Breast epithelium (tissue), 4 donors: ENCODE results near the gene GZMH. TPM values are rescaled to one million over a fixed set of nuclear protein-coding genes. Genes with fewer than 3 reads are reported as not detected.
"Not testable (repeated sequence)": the region's sequence is repeated elsewhere in the genome, so short reads cannot be mapped to it uniquely, and the experiment has no call there.

ENCODE experiments used
- DNase-seq, 2 donors: peaks; one replicate each; pipeline ENCODE4 v3.0.0-alpha.2; 2019; ENCODE audit warnings: low spot score in 2 of 2
- H3K27ac ChIP-seq, 2 donors: fragments of 200-600 bp; sonication (generic) in 1 of 2; one replicate each; pipeline ENCODE4 v1.5.1; 2016 to 2019; ENCODE audit warnings: mild to moderate bottlenecking in 1 of 2
- H3K27me3 ChIP-seq, 2 donors: fragments of 200-600 bp; sonication (generic) in 1 of 2; one replicate each; pipeline versions ENCODE4 v1.5.1 to v1.6.0; 2017 to 2019; ENCODE audit warnings: control low read depth in 1 of 2, mild to moderate bottlenecking in 1 of 2
- H3K36me3 ChIP-seq: fragments of 200-600 bp; one replicate; pipeline ENCODE4 v1.5.1; 2019
- H3K4me1 ChIP-seq, 2 donors: fragments of 200-600 bp; sonication (generic); one replicate each; pipeline ENCODE4 v1.5.1; 2016 to 2019; ENCODE audit warnings: control low read depth in 1 of 2
- H3K4me3 ChIP-seq, 3 donors: fragments of 200-600 bp; sonication (generic); 1 replicate in 2 of 3; 2 replicates in 1 of 3; pipeline ENCODE4 v1.5.1; 2016 to 2019; ENCODE audit warnings: mild to moderate bottlenecking in 3 of 3, moderate library complexity in 2 of 3
- H3K9me3 ChIP-seq, 2 donors: fragments of 200-600 bp; sonication (generic) in 1 of 2; one replicate each; pipeline ENCODE4 v1.5.1; 2016 to 2019; ENCODE audit warnings: control low read depth in 1 of 2
- POLR2A ChIP-seq: fragments of 450-650 bp; IDR thresholded peaks from one replicate; pipeline ENCODE4 v1.6.1; 2016; ENCODE audit warnings: antibody characterized with exemption, mild to moderate bottlenecking, moderate library complexity
- POLR2AphosphoS5 ChIP-seq, 3 donors: sonication (generic); formaldehyde crosslinking; IDR thresholded peaks; one replicate each; pipeline ENCODE4 v1.6.1; 2017; ENCODE audit warnings: antibody characterized with exemption in 3 of 3
- intact Hi-C: fragments of 100-400 bp; cut with DNase I; formaldehyde crosslinking; loops from one replicate; pipeline ENCODE4 v1.15.1; 2023; ENCODE audit warnings: low total_unique reads
- total RNA-seq, 3 donors: library from RNA; depleted of rRNA; stranded (reverse); fragments of >200 nt; gene quantifications; one replicate each; pipeline ENCODE4 v1.1.0, GENCODE V29; 2016
- TF ChIP-seq, protein P1 (sequence below), 3 donors: fragments of 450-650 bp; IDR thresholded peaks; one replicate each; pipeline ENCODE4 v1.5.1; 2016 to 2017; ENCODE audit warnings: antibody characterized with exemption in 3 of 3, mild to moderate bottlenecking in 3 of 3, moderate library complexity in 3 of 3

The GZMH gene, protein sequence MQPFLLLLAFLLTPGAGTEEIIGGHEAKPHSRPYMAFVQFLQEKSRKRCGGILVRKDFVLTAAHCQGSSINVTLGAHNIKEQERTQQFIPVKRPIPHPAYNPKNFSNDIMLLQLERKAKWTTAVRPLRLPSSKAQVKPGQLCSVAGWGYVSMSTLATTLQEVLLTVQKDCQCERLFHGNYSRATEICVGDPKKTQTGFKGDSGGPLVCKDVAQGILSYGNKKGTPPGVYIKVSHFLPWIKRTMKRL
- total RNA-seq: 1 to 10 TPM in 1 of 3 donors, under 1 TPM in 2; 0.80 to 1.3 (median 0.98) TPM

DNA sequence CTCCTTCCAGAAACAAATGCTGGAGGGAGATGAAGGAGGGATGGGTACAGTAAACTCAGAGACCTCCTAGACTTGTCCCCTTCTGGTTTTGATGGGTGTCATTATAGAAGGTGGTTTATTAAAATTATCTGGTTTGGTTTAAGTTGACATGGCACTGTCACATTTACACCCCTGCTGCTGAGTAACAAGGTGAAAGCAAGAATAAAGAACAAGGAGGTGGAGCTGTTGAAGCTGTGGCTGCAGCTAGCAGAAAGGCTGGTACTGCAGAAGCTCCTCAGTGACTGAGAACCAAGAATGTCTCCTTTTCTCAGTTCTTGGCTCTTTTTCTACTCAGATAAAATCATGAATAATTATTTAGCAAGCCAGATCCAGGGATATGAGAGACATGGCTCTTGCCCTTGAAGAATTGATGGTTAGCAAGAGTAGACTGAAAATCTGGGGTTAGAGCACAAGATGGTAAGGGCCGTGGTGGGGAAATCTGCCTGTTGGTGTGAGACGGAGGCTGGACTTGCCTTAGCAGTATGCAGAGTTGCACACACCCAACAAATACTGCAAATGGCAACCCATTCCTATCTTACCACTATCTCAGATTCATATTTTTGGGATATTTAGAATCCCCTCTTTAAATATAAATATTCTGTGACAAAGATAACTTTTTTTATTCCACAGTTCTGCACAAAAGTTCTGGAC, at the start of gene GZMH:
GZMH (minus strand) TSS at position 31 of the 690 bp plus-strand sequence. CDS start 72 bp downstream, outside the sequence.
- Histone ChIP-seq H3K27me3 (no peaks in the 10 kb centered on the region), H3K27ac (no peak within 1 kb of the TSS), H3K9me3 (no peaks in the 10 kb centered on the region), H3K4me1 (no peaks in the 10 kb centered on the region), H3K4me3 (no peak within 1 kb of the TSS), H3K36me3 (no peaks in the 10 kb centered on the region)
- no peak for TF ChIP-seq POLR2AphosphoS5 (IDR thresholded peaks at IDR 0.05)
- DNase-seq: no peak
- intact Hi-C loops: no loop called here

DNA sequence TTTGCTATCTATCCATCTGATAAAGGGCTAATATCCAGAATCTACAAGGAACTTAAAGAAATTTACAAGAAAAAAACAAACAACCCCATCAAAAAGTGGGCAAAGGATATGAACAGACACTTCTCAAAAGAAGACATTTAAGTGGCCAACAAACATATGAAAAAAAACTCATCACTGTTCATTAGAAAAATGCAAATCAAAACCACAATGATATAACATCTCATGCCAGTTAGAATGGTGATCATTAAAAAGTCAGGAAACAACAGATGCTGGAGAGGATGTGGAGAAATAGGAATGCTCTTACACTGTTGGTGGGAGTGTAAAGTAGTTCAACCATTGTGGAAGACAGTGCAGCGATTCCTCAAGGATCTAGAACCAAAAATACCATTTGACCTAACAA, 38.9 kb upstream of the GZMH start:
- intact Hi-C loops, H3K36me3 ChIP-seq, H3K4me1 ChIP-seq: not testable (repeated sequence)

DNA sequence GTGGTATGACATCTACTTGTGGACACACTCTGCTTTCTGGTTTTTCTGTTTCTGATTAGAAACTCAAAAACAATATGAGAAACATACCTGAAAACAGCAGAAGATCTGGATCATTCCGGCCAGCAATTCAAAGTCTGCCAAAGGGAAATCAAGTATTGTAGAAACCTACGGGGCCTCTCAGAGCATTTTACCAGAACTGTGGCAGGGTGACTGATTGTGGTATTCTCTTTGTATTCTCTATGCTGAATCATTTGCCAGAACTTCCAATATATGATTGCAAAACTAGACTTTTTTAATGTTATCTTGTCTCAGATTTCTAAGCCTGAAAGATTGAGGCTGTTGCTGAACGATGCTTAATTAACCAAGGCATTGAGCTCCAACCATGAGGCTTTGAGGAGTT, 30.4 kb upstream of the GZMH start:
- Histone ChIP-seq H3K27me3 (no peaks in the 10 kb centered on the region), H3K27ac (no peak overlapping the region), H3K36me3 (no peaks in the 10 kb centered on the region), H3K4me3 (no peak overlapping the region), H3K4me1 (no peaks in the 10 kb centered on the region), H3K9me3 (no peaks in the 10 kb centered on the region)
- no peak for DNase-seq
- TF ChIP-seq, protein P1, sequence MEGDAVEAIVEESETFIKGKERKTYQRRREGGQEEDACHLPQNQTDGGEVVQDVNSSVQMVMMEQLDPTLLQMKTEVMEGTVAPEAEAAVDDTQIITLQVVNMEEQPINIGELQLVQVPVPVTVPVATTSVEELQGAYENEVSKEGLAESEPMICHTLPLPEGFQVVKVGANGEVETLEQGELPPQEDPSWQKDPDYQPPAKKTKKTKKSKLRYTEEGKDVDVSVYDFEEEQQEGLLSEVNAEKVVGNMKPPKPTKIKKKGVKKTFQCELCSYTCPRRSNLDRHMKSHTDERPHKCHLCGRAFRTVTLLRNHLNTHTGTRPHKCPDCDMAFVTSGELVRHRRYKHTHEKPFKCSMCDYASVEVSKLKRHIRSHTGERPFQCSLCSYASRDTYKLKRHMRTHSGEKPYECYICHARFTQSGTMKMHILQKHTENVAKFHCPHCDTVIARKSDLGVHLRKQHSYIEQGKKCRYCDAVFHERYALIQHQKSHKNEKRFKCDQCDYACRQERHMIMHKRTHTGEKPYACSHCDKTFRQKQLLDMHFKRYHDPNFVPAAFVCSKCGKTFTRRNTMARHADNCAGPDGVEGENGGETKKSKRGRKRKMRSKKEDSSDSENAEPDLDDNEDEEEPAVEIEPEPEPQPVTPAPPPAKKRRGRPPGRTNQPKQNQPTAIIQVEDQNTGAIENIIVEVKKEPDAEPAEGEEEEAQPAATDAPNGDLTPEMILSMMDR (IDR thresholded peaks at IDR 0.05): no peak
- TF ChIP-seq POLR2A: no peak
- TF ChIP-seq POLR2AphosphoS5 (IDR thresholded peaks at IDR 0.05): no peak
- intact Hi-C loops: no loop called here

More for the DNA sequence above, 38.9 kb upstream of the GZMH start:
- H3K4me3 ChIP-seq, H3K27ac ChIP-seq, H3K9me3 ChIP-seq, H3K27me3 ChIP-seq, DNase-seq: not testable (repeated sequence)

DNA sequence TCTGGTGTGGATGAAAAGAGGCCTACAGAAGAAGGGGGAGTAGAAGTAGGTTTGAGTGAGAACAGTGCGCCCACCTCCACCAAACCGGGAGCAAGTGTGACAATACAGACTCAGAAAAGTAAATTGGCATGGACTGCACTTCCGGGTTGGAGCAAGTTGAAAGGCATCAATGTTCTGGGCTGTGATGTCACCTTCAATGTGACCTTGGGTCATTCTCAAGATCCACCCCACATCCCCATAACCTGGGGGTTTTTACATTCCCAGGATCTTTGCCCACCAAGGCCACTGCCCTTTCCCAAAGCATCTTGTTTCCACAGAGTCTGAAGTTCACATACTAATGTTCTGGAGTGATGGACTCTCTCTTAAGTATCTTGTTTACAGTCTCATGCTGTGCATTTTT, 29.8 kb upstream of the GZMH start:
- Histone ChIP-seq H3K4me1 (no peaks in the 10 kb centered on the region), H3K9me3 (no peaks in the 10 kb centered on the region), H3K4me3 (no peak overlapping the region), H3K27me3 (no peaks in the 10 kb centered on the region), H3K27ac (no peak overlapping the region), H3K36me3 (no peaks in the 10 kb centered on the region)
- no peak for DNase-seq
- TF ChIP-seq, protein P1 (IDR thresholded peaks at IDR 0.05): no peak
- TF ChIP-seq POLR2AphosphoS5 (IDR thresholded peaks at IDR 0.05): no peak
- no peak for TF ChIP-seq POLR2A
- intact Hi-C loops: no loop called here

DNA sequence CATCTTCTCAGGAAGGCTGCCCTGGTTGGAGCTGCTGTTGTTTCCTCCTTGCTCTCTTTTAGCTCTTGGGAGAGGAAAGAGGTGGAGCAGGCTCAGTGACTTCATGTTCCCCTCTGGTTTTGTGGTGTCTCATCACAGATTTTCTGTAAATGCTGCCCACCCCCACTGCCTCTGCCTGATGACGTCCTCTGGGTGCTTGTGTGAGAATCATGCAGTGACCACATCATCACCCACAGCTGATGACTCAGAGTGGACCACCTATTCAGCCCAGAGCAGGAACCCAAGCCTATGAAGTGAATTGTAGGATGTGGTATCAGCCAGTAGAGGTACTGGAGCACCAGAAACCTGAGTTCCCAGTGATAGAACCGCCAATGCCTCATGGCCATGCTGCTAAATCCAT, 24.7 kb upstream of the GZMH start, which contains the start of gene GZMB:
GZMB (minus strand) TSS at position 33 of the 400 bp plus-strand sequence; CDS start at position 3, 30 bp downstream.
- no peak for DNase-seq
- intact Hi-C loops: no loop called here
- H3K27ac ChIP-seq: no peak within 1 kb of the TSS
- H3K4me3 ChIP-seq: no peak within 1 kb of the TSS
- no peaks in the 10 kb centered on the region for H3K9me3 ChIP-seq
- no peaks in the 10 kb centered on the region for H3K27me3 ChIP-seq
- H3K36me3 ChIP-seq: no peaks in the 10 kb centered on the region
- TF ChIP-seq POLR2AphosphoS5 (IDR thresholded peaks at IDR 0.05): no peak
- TF ChIP-seq POLR2A: no peak
- TF ChIP-seq, protein P1 (IDR thresholded peaks at IDR 0.05): no peak
- peaks cover 0 to 6% of the 10 kb centered on the region in 2 donors for H3K4me1 ChIP-seq

DNA sequence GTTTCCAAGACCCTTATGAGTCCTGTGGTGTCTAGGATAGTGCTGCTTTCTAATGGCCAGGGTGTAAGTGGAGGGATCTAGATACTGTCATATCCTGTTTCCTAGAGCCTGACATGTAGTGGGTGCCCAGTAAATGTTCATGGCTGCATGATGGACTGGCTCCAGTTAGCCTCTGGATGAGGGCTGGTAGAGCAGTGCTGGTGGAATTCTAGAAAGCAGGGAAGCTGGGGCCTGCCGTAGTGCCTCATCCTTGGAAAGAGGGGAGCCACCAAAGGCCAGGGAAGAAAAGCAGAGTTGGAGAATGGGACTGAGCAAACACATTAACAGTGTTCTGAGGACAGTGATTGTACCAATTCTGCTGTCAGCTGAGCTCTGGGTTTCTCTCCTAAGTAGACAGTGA, 23.9 kb upstream of the GZMH start:
- no peak for DNase-seq
- intact Hi-C loops: no loop called here
- Histone ChIP-seq H3K4me1 (peaks cover 0 to 6% of the 10 kb centered on the region in 2 donors), H3K27me3 (no peaks in the 10 kb centered on the region), H3K4me3 (no peak overlapping the region), H3K9me3 (no peaks in the 10 kb centered on the region), H3K27ac (no peak overlapping the region), H3K36me3 (no peaks in the 10 kb centered on the region)
- TF ChIP-seq POLR2A: no peak
